Testis (tissue), 2 donors: Measurements from ENCODE around the gene CBFA2T3.

Experiments
- CTCF ChIP-seq, 3 experiments: fragments of 450-650 bp in 2 of 3; fragments of 200-600 bp in 1 of 3; sonication (generic) in 1 of 3; IDR thresholded peaks; one replicate each; pipeline ENCODE4 v1.5.1; 2016 to 2019; ENCODE audit warnings: antibody characterized with exemption in 3 of 3, mild to moderate bottlenecking in 2 of 3, moderate library complexity in 1 of 3
- POLR2A ChIP-seq: fragments of 450-650 bp; IDR thresholded peaks from one replicate; pipeline ENCODE4 v1.6.1; 2017; ENCODE audit warnings: antibody characterized with exemption, mild to moderate bottlenecking, moderate library complexity

DNA sequence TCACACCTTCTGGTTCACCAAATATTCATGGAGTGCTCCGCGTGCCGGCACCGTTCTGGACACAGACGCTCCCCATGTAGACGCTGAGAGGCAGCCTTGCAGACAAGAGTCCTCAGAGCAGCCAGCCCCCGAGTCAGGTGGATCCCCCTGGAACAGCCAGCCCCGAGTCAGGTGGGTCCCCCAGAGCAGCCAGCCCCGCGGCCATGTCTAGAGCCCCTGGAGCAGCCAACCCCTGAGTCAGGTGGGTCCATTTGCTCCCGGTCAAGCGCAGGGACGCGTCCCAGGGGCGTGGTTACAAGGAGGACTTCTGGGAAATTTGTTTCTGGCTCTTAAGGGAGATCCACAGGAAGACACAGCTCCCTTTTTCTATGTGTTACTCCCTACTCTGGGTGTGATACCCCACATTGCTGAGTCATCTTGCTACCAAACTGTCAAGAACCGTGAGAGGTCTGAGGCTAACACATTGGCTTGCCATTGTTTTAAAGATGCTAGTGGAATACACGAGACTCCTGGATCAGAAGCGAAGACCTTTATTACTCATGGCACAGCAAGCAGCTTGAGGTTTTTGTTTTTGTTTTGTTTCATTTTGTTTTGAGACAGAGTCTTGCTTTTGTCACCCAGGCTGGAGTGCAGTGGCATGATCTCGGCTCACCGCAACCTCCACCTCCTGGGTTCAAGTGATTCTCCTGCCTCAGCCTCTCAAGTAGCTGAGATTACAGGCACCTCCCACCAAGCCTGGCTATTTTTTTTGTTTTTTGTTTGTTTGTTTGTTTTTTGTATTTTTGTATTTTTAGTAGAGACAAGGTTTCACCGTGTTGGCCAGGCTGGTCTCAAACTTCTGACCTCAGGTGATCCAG lies 43.3 kb upstream of the CBFA2T3 start:
- TF ChIP-seq POLR2A, result no peak
- TF ChIP-seq CTCF (IDR thresholded peaks at IDR 0.05), result no peak
